GM23338 (cell line): ENCODE results near the gene GIMAP2. TPM values are rescaled to one million over a fixed set of nuclear protein-coding genes. Genes with fewer than 3 reads are reported as not detected.

Experiments used
- ATAC-seq: fragments of 200-7000 bp; cut with Tn5 transposase; 3 replicates; pipeline ENCODE4 v1.9.1; 2020
- DNase-seq: peaks from one replicate; pipeline ENCODE4 v3.0.0-alpha.2; 2015; ENCODE audit warnings: low spot score
- H2AFZ ChIP-seq: fragments of 200-600 bp; sonication (generic); 2 replicates; pipeline ENCODE4 v1.8.0; 2016; ENCODE audit warnings: antibody characterized with exemption, mild to moderate bottlenecking, moderate library complexity
- H3F3A ChIP-seq: fragments of 200-600 bp; sonication (generic); replicated peaks from 2 replicates; pipeline ENCODE4 v1.8.0; 2017; ENCODE audit warnings: antibody characterized with exemption, mixed run types, low read depth
- H3K27ac ChIP-seq: fragments of 200-600 bp; sonication (generic); 2 replicates; pipeline ENCODE4 v1.6.1; 2016; ENCODE audit warnings: low read depth
- H3K27me3 ChIP-seq: fragments of 200-600 bp; sonication (generic); 2 replicates; pipeline ENCODE4 v1.8.0; 2016; ENCODE audit warnings: mild to moderate bottlenecking, mixed run types, moderate library complexity; ENCODE audit not compliant: insufficient read depth
- H3K36me3 ChIP-seq: fragments of 200-600 bp; sonication (generic); 2 replicates; pipeline ENCODE4 v1.8.0; 2016; ENCODE audit warnings: mild to moderate bottlenecking; ENCODE audit not compliant: insufficient read depth
- H3K4me1 ChIP-seq: fragments of 200-600 bp; sonication (generic); 2 replicates; pipeline ENCODE4 v1.8.0; 2016; ENCODE audit warnings: mild to moderate bottlenecking, moderate library complexity; ENCODE audit not compliant: insufficient read depth
- H3K4me2 ChIP-seq: fragments of 200-600 bp; sonication (generic); 2 replicates; pipeline ENCODE4 v1.7.1; 2017; ENCODE audit warnings: mixed run types
- H3K4me3 ChIP-seq: fragments of 200-600 bp; sonication (generic); 2 replicates; pipeline ENCODE4 v1.6.1; 2016; ENCODE audit warnings: mixed run types
- H3K79me2 ChIP-seq: fragments of 200-600 bp; sonication (generic); replicated peaks from 2 replicates; pipeline ENCODE4 v1.8.0; 2017; ENCODE audit warnings: mild to moderate bottlenecking; ENCODE audit not compliant: insufficient read depth
- H3K9me2 ChIP-seq: fragments of 200-600 bp; sonication (generic); 2 replicates; pipeline ENCODE4 v1.8.0; 2017; ENCODE audit not compliant: insufficient read depth
- H4K20me1 ChIP-seq: fragments of 200-600 bp; sonication (generic); replicated peaks from 2 replicates; pipeline ENCODE4 v1.8.0; 2017; ENCODE audit warnings: mild to moderate bottlenecking; ENCODE audit not compliant: insufficient read depth
- H3K27ac Mint-ChIP-seq: 2 replicates; pipeline ENCODE4 v1.8.0; 2020; ENCODE audit warnings: inconsistent platforms, mild to moderate bottlenecking, moderate library complexity, mixed read lengths
- H3K27me3 Mint-ChIP-seq: 3 replicates; pipeline ENCODE4 v1.8.0; 2022; ENCODE audit warnings: low read depth, mild to moderate bottlenecking, moderate library complexity, mixed read lengths, inconsistent platforms; ENCODE audit not compliant: insufficient read depth, poor library complexity
- H3K36me3 Mint-ChIP-seq: 3 replicates; pipeline ENCODE4 v1.8.0; 2021; ENCODE audit warnings: low read depth, mild to moderate bottlenecking, inconsistent platforms, moderate library complexity, mixed read lengths
- H3K4me1 Mint-ChIP-seq: 3 replicates; pipeline ENCODE4 v1.8.0; 2020; ENCODE audit warnings: mild to moderate bottlenecking, inconsistent platforms, mixed read lengths
- H3K4me3 Mint-ChIP-seq: 3 replicates; pipeline ENCODE4 v1.8.0; 2021; ENCODE audit warnings: moderate library complexity, mild to moderate bottlenecking, inconsistent platforms, mixed read lengths
- H3K9me3 Mint-ChIP-seq: 3 replicates; pipeline ENCODE4 v1.8.0; 2020; ENCODE audit warnings: moderate library complexity, mild to moderate bottlenecking, inconsistent platforms, mixed read lengths
- CREB1 ChIP-seq: fragments of 250-450 bp; sonication (Bioruptor Pico); IDR thresholded peaks from 2 replicates; pipeline ENCODE4 v1.5.0; 2020; ENCODE audit warnings: low read depth, mild to moderate bottlenecking, moderate library complexity
- EZH2 ChIP-seq: fragments of 200-600 bp; sonication (generic); IDR thresholded peaks from one replicate; pipeline ENCODE4 v1.8.0; 2017; ENCODE audit warnings: antibody characterized with exemption, mild to moderate bottlenecking, low read depth; ENCODE audit not compliant: unreplicated experiment
- JUNB ChIP-seq: IDR thresholded peaks from one replicate; pipeline ENCODE4 v1.6.1; 2016; ENCODE audit warnings: antibody characterized with exemption; ENCODE audit not compliant: unreplicated experiment
- POLR2AphosphoS5 ChIP-seq: IDR thresholded peaks from 2 replicates; pipeline ENCODE4 v1.6.1; 2016; ENCODE audit warnings: antibody characterized with exemption, low read depth
- STAT1 ChIP-seq: IDR thresholded peaks from one replicate; pipeline ENCODE4 v1.6.1; 2016; ENCODE audit warnings: antibody characterized with exemption; ENCODE audit not compliant: unreplicated experiment
- ZNF114 ChIP-seq: fragments of 250-450 bp; sonication (Bioruptor Pico); IDR thresholded peaks from 2 replicates; pipeline ENCODE4 v1.5.0; 2020; ENCODE audit warnings: mild to moderate bottlenecking, moderate library complexity
- ZNF331 ChIP-seq: fragments of 250-450 bp; sonication (Bioruptor Pico); IDR thresholded peaks from 2 replicates; pipeline ENCODE4 v1.5.0; 2020; ENCODE audit warnings: low read depth, mild to moderate bottlenecking, moderate library complexity
- polyA plus RNA-seq: library from polyadenylated mRNA; unstranded; fragments of >200 nt; fragmentation: Nextera tagmentation; extraction: Ambion mirVana; gene quantifications from 2 replicates; pipeline ENCODE4 v1.2.1, GENCODE V29; 2016
- total RNA-seq: library from RNA; depleted of rRNA; stranded (reverse); fragments of >200 nt; shearing (Covaris generic); gene quantifications from 2 replicates; pipeline ENCODE4 v1.2.3, GENCODE V29; 2014
- TF ChIP-seq, protein P1 (sequence below), 2 experiments: fragments of 200-600 bp in 1 of 2; sonication (generic) in 1 of 2; conservative IDR thresholded peaks; 2 replicates each; pipeline versions ENCODE4 v1.5.1 to v1.6.1; 2016 to 2017; ENCODE audit warnings: antibody characterized with exemption in 2 of 2, low read depth in 2 of 2, mild to moderate bottlenecking in 2 of 2, moderate library complexity in 1 of 2
- TF ChIP-seq, protein P2 (sequence below): IDR thresholded peaks from one replicate; pipeline ENCODE4 v1.6.1; 2018; ENCODE audit warnings: antibody characterized with exemption; ENCODE audit not compliant: unreplicated experiment
- TF ChIP-seq, protein P3 (sequence below): IDR thresholded peaks from 2 replicates; pipeline ENCODE4 v1.6.1; 2016; ENCODE audit warnings: antibody characterized with exemption

The GIMAP2 gene
- total and polyA plus RNA-seq, 2 experiments from 2014 or later, result not detected

DNA sequence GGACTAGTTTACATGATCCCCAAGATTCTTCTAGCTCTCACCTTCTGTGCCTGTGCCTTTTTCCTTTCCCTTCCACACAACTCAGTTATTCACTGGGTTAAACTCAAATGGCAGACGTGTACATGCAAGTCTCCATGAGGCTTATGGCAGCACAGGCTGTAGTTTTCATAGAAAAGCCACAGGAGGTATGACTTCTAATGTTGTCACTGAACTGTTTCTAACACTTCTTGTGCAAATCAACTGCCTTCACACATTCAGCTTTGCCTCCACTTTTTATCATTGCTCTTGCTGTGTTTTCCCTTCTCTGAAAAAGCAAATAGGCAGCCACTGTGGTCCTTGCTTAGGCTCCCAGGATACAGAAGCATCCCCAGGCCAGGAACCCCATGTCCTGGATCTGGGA is 46.4 kb downstream of the GIMAP2 start (continued):
- TF ChIP-seq, protein P1, sequence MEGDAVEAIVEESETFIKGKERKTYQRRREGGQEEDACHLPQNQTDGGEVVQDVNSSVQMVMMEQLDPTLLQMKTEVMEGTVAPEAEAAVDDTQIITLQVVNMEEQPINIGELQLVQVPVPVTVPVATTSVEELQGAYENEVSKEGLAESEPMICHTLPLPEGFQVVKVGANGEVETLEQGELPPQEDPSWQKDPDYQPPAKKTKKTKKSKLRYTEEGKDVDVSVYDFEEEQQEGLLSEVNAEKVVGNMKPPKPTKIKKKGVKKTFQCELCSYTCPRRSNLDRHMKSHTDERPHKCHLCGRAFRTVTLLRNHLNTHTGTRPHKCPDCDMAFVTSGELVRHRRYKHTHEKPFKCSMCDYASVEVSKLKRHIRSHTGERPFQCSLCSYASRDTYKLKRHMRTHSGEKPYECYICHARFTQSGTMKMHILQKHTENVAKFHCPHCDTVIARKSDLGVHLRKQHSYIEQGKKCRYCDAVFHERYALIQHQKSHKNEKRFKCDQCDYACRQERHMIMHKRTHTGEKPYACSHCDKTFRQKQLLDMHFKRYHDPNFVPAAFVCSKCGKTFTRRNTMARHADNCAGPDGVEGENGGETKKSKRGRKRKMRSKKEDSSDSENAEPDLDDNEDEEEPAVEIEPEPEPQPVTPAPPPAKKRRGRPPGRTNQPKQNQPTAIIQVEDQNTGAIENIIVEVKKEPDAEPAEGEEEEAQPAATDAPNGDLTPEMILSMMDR (conservative IDR thresholded peaks at IDR 0.05; ENCODE audit: low read depth in 2 of 2), result no peak
- TF ChIP-seq JUNB, result no peak
- no peak for TF ChIP-seq CREB1 (CRISPR knock-in tag)
- TF ChIP-seq, protein P2, sequence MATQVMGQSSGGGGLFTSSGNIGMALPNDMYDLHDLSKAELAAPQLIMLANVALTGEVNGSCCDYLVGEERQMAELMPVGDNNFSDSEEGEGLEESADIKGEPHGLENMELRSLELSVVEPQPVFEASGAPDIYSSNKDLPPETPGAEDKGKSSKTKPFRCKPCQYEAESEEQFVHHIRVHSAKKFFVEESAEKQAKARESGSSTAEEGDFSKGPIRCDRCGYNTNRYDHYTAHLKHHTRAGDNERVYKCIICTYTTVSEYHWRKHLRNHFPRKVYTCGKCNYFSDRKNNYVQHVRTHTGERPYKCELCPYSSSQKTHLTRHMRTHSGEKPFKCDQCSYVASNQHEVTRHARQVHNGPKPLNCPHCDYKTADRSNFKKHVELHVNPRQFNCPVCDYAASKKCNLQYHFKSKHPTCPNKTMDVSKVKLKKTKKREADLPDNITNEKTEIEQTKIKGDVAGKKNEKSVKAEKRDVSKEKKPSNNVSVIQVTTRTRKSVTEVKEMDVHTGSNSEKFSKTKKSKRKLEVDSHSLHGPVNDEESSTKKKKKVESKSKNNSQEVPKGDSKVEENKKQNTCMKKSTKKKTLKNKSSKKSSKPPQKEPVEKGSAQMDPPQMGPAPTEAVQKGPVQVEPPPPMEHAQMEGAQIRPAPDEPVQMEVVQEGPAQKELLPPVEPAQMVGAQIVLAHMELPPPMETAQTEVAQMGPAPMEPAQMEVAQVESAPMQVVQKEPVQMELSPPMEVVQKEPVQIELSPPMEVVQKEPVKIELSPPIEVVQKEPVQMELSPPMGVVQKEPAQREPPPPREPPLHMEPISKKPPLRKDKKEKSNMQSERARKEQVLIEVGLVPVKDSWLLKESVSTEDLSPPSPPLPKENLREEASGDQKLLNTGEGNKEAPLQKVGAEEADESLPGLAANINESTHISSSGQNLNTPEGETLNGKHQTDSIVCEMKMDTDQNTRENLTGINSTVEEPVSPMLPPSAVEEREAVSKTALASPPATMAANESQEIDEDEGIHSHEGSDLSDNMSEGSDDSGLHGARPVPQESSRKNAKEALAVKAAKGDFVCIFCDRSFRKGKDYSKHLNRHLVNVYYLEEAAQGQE, result no peak
- TF ChIP-seq, protein P3, sequence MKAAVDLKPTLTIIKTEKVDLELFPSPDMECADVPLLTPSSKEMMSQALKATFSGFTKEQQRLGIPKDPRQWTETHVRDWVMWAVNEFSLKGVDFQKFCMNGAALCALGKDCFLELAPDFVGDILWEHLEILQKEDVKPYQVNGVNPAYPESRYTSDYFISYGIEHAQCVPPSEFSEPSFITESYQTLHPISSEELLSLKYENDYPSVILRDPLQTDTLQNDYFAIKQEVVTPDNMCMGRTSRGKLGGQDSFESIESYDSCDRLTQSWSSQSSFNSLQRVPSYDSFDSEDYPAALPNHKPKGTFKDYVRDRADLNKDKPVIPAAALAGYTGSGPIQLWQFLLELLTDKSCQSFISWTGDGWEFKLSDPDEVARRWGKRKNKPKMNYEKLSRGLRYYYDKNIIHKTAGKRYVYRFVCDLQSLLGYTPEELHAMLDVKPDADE, result no peak
- TF ChIP-seq ZNF331 (CRISPR knock-in tag), result no peak
- no peak for TF ChIP-seq STAT1
- TF ChIP-seq POLR2AphosphoS5, result no peak
- TF ChIP-seq EZH2, result no peak

DNA sequence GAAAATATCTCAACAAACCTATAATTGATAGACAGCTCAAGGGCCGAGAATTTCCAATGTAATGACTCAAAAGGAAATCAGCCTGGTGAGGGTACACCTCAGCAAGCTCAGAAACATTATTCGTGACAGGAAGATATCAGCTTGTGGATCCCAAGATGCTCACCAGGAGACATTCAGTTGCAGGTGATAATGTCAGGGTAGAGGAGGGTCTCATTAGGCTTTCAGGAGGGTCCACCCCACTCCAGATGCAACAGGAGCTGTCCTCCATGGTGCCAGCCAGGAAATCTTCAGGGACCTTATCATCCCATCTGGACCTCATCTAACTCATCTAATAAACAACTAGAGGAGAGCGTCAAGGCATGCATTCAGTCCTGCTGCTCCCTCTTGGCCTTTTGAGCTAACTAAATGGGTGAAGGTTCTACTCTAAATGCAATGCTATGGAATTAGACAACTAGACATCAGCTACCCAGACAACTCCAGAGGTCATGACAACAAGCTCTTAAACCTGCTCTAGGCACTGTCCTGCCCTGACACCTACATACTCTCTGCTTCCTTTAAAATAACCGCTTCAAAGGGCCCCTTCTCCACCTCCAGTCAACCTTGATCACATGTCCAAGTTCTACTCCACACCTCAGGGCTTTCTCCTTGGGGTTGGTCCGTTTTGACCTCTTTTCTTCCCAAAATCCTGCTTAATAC is 47.4 kb downstream of the GIMAP2 start:
- Histone ChIP-seq H3K4me2 (no peak overlapping the region), H2AFZ (no peak overlapping the region), H3K79me2 (no peaks in the 10 kb centered on the region), H3K4me3 (no peak overlapping the region), H3K27me3 (peaks cover 99% of the 10 kb centered on the region), H3K9me2 (no peaks in the 10 kb centered on the region), H3K36me3 (no peaks in the 10 kb centered on the region), H3K4me1 (no peaks in the 10 kb centered on the region), H3K27ac (no peak overlapping the region), H3F3A (no peaks in the 10 kb centered on the region), H4K20me1 (peaks cover 14% of the 10 kb centered on the region)
- H3K27ac Mint-ChIP-seq, result no peak overlapping the region
- ATAC-seq (no peak), DNase-seq (no peak)
- peaks cover 8% of the 10 kb centered on the region; the same call in 1 of the 3 replicates for H3K4me1 Mint-ChIP-seq
- peaks cover 91% of the 10 kb centered on the region for H3K27me3 Mint-ChIP-seq
- H3K9me3 Mint-ChIP-seq, result peaks cover 14% of the 10 kb centered on the region; the same call in 2 of the 3 replicates
- H3K4me3 Mint-ChIP-seq, result no peak overlapping the region
- H3K36me3 Mint-ChIP-seq, result no peaks in the 10 kb centered on the region
- TF ChIP-seq, protein P2, result no peak
- TF ChIP-seq, protein P3, result no peak
- TF ChIP-seq ZNF331 (CRISPR knock-in tag) (no peak), JUNB (no peak), CREB1 (CRISPR knock-in tag) (no peak), STAT1 (no peak), POLR2AphosphoS5 (no peak), ZNF114 (CRISPR knock-in tag) (no peak)
